ENCODE measurements around the gene SMIM23. TPM values are rescaled to one million over a fixed set of nuclear protein-coding genes. Genes with fewer than 3 reads are reported as not detected.

The SMIM23 gene
- total RNA-seq, 1 donor from 2014 or later = not detected

- Mint-ChIP-seq H3K36me3 (ENCODE audit: low read depth) (no peaks in the 10 kb centered on the region), H3K4me1 (ENCODE audit: low read depth) (no peaks in the 10 kb centered on the region), H3K27ac (no peak overlapping the region), H3K27me3 (ENCODE audit: insufficient read depth) (peaks cover 14% of the 10 kb centered on the region), H3K9me3 (no peaks in the 10 kb centered on the region), H3K4me3 (no peak overlapping the region)
- intact Hi-C loops (cut with micrococcal nuclease) = no loop called here
- no peak for DNase-seq (ENCODE audit: low spot score)
These were observed 23.3 kb downstream of the SMIM23 start for GRCh38 chr5:171808951-171809350.

GRCh38 chr5:171810227-171810626 lies 24.6 kb downstream of the SMIM23 start:
- H3K9me3 Mint-ChIP-seq = no peaks in the 10 kb centered on the region
- no peaks in the 10 kb centered on the region for H3K4me1 Mint-ChIP-seq (ENCODE audit: low read depth)

GRCh38 chr5:171813270-171813669 lies 27.7 kb downstream of the SMIM23 start:
- intact Hi-C loops (cut with micrococcal nuclease) = no loop called here
- Mint-ChIP-seq H3K9me3 (no peaks in the 10 kb centered on the region), H3K36me3 (ENCODE audit: low read depth) (no peaks in the 10 kb centered on the region), H3K4me1 (ENCODE audit: low read depth) (no peaks in the 10 kb centered on the region), H3K4me3 (no peak overlapping the region), H3K27me3 (ENCODE audit: insufficient read depth) (peaks cover 3% of the 10 kb centered on the region), H3K27ac (no peak overlapping the region)
- DNase-seq (ENCODE audit: low spot score) = no peak

More at GRCh38 chr5:171810227-171810626, 24.6 kb downstream of the SMIM23 start:
- no peak for DNase-seq (ENCODE audit: low spot score)
- Mint-ChIP-seq H3K36me3 (ENCODE audit: low read depth) (no peaks in the 10 kb centered on the region), H3K4me3 (no peak overlapping the region), H3K27ac (no peak overlapping the region), H3K27me3 (ENCODE audit: insufficient read depth) (peaks cover 15% of the 10 kb centered on the region)
- intact Hi-C loops (cut with micrococcal nuclease) = no loop called here

GRCh38 chr5:171813813-171814490 lies 28.3 kb downstream of the SMIM23 start:
- Mint-ChIP-seq H3K36me3 (ENCODE audit: low read depth) (no peaks in the 10 kb centered on the region), H3K9me3 (no peaks in the 10 kb centered on the region), H3K27ac (no peak overlapping the region), H3K4me1 (ENCODE audit: low read depth) (no peaks in the 10 kb centered on the region), H3K27me3 (ENCODE audit: insufficient read depth) (peaks cover 3% of the 10 kb centered on the region), H3K4me3 (no peak overlapping the region)
- no peak for DNase-seq (ENCODE audit: low spot score)
- intact Hi-C loops (cut with micrococcal nuclease) = no loop called here

DNA sequence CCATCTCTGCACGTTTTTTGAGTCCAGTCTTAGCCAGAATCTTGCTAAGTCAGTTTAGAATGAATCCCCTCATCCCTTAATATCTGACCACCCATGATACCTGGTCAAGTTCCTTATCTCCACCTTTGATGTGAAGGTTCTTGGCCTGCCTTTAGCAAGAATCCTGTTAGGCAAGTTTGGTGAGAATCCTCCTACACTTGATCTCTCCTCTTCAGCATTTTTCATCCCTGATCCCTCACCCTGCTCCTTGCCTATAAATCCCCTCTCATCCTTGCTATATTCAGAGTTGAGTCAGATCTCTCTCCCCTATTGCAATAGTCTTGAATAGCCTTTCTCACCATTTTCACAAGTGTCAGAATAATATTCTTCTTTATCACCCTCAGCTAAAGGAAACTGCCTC lies 31.0 kb downstream of the SMIM23 start:
- Mint-ChIP-seq H3K9me3 (no peaks in the 10 kb centered on the region), H3K36me3 (ENCODE audit: low read depth) (no peaks in the 10 kb centered on the region)
- intact Hi-C loops (cut with micrococcal nuclease) = no loop called here

GRCh38 chr5:171820561-171820960 lies 34.9 kb downstream of the SMIM23 start:
- Mint-ChIP-seq H3K27ac (no peak overlapping the region), H3K9me3 (no peaks in the 10 kb centered on the region), H3K27me3 (ENCODE audit: insufficient read depth) (peaks cover 4% of the 10 kb centered on the region), H3K4me1 (ENCODE audit: low read depth) (no peaks in the 10 kb centered on the region), H3K4me3 (no peak overlapping the region), H3K36me3 (ENCODE audit: low read depth) (no peaks in the 10 kb centered on the region)
- DNase-seq (ENCODE audit: low spot score) = no peak
- intact Hi-C loops (cut with micrococcal nuclease) = no loop called here

More for the DNA sequence above, 31.0 kb downstream of the SMIM23 start:
- no peaks in the 10 kb centered on the region for H3K4me1 Mint-ChIP-seq (ENCODE audit: low read depth)
- DNase-seq (ENCODE audit: low spot score) = no peak
- H3K27ac Mint-ChIP-seq = no peak overlapping the region
- H3K4me3 Mint-ChIP-seq = no peak overlapping the region
- peaks cover 3% of the 10 kb centered on the region for H3K27me3 Mint-ChIP-seq (ENCODE audit: insufficient read depth)

DNA sequence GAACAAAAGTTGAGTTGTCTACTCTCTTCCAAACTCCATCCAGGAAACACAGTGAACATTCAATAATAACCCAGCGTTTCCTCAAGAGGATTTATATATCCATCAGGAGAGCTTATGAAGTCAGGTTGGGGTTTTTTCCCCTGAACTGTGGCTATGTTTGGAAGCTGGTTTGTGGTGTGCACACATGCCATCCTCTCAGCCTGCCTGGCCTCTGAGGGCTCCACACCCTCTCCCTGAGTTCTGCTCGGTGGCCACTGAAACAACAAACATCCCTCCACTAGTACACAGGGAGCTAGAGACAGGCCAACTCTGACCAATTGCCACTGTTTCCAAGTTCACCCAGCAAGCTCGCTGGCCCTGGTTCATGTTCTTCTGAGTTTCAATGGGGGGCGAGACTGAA lies 35.7 kb downstream of the SMIM23 start:
- DNase-seq (ENCODE audit: low spot score) = no peak
- intact Hi-C loops (cut with micrococcal nuclease) = no loop called here
- Mint-ChIP-seq H3K27me3 (ENCODE audit: insufficient read depth) (peaks cover 6% of the 10 kb centered on the region), H3K27ac (no peak overlapping the region), H3K4me1 (ENCODE audit: low read depth) (no peaks in the 10 kb centered on the region), H3K36me3 (ENCODE audit: low read depth) (no peaks in the 10 kb centered on the region), H3K9me3 (no peaks in the 10 kb centered on the region), H3K4me3 (no peak overlapping the region)

GRCh38 chr5:171823269-171823668 lies 37.7 kb downstream of the SMIM23 start:
- DNase-seq (ENCODE audit: low spot score) = no peak
- Mint-ChIP-seq H3K4me3 (no peak overlapping the region), H3K9me3 (no peaks in the 10 kb centered on the region), H3K27ac (no peak overlapping the region), H3K27me3 (ENCODE audit: insufficient read depth) (peaks cover 6% of the 10 kb centered on the region), H3K4me1 (ENCODE audit: low read depth) (no peaks in the 10 kb centered on the region), H3K36me3 (ENCODE audit: low read depth) (no peaks in the 10 kb centered on the region)
- intact Hi-C loops (cut with micrococcal nuclease) = no loop called here

DNA sequence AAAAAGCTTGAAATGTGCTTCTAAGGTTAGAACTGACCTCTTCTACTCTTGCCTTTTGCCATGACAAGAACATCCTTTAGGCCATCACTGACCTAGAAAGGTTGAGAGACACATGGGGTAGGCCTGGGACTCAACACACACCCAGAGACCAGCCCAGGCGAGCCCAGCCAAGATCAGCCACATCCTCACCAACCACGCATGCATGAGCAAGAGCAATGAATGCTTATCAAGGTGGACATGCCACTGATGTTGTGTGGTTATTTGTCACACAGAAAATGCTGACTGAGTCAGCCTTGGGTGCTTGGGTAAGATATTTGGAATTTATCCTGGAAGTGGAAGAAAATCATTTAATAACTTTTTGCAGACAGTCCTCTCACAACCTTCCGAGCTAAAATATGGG lies 39.4 kb downstream of the SMIM23 start:
- no peak for DNase-seq (ENCODE audit: low spot score)
- no peak overlapping the region for H3K4me3 Mint-ChIP-seq
- no peaks in the 10 kb centered on the region for H3K4me1 Mint-ChIP-seq (ENCODE audit: low read depth)
- H3K9me3 Mint-ChIP-seq = no peaks in the 10 kb centered on the region
- peaks cover 6% of the 10 kb centered on the region for H3K27me3 Mint-ChIP-seq (ENCODE audit: insufficient read depth)
- intact Hi-C loops (cut with micrococcal nuclease) = no loop called here
- H3K36me3 Mint-ChIP-seq (ENCODE audit: low read depth) = no peaks in the 10 kb centered on the region
- no peak overlapping the region for H3K27ac Mint-ChIP-seq

- DNase-seq (ENCODE audit: low spot score) = no peak
- intact Hi-C loops (cut with micrococcal nuclease) = no loop called here
- no peaks in the 10 kb centered on the region for H3K36me3 Mint-ChIP-seq (ENCODE audit: low read depth)
- H3K9me3 Mint-ChIP-seq = no peaks in the 10 kb centered on the region
- peaks cover 6% of the 10 kb centered on the region for H3K27me3 Mint-ChIP-seq (ENCODE audit: insufficient read depth)
- no peak overlapping the region for H3K27ac Mint-ChIP-seq
- H3K4me1 Mint-ChIP-seq (ENCODE audit: low read depth) = no peaks in the 10 kb centered on the region
- no peak overlapping the region for H3K4me3 Mint-ChIP-seq
These were observed 40.5 kb downstream of the SMIM23 start for GRCh38 chr5:171826132-171826531.

GRCh38 chr5:171827162-171827561 lies 41.5 kb downstream of the SMIM23 start:
- H3K4me3 Mint-ChIP-seq = no peak overlapping the region
- intact Hi-C loops (cut with micrococcal nuclease) = no loop called here
- no peak overlapping the region for H3K27ac Mint-ChIP-seq
- no peaks in the 10 kb centered on the region for H3K9me3 Mint-ChIP-seq
- peaks cover 6% of the 10 kb centered on the region for H3K27me3 Mint-ChIP-seq (ENCODE audit: insufficient read depth)
- H3K36me3 Mint-ChIP-seq (ENCODE audit: low read depth) = no peaks in the 10 kb centered on the region
- no peaks in the 10 kb centered on the region for H3K4me1 Mint-ChIP-seq (ENCODE audit: low read depth)
- no peak for DNase-seq (ENCODE audit: low spot score)

GRCh38 chr5:171830686-171831085 lies 45.1 kb downstream of the SMIM23 start:
- H3K9me3 Mint-ChIP-seq = no peaks in the 10 kb centered on the region

DNA sequence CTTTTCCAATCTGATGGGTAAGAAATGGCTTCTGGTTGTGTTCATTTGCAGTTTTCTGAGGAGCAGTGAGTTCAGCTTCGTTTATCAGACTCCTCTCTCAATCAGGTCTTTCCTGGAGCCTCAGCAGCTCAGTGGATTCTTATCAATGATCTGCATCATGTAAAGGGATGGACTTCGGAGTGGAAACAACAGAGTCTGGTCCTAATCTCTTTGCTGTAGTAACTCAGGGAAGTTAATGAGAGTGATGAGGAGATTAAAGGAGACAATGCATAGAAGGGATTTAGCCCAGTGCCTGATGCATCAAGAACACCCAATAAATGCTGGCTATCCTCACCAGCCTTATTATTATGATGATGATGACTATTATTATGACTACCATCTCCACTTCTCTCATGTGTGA lies 47.2 kb downstream of the SMIM23 start:
- Mint-ChIP-seq H3K36me3 (ENCODE audit: low read depth) (no peaks in the 10 kb centered on the region), H3K27me3 (ENCODE audit: insufficient read depth) (peaks cover 2% of the 10 kb centered on the region), H3K4me3 (no peak overlapping the region), H3K9me3 (no peaks in the 10 kb centered on the region), H3K27ac (no peak overlapping the region), H3K4me1 (ENCODE audit: low read depth) (no peaks in the 10 kb centered on the region)
- intact Hi-C loops (cut with micrococcal nuclease) = no loop called here
- DNase-seq (ENCODE audit: low spot score) = no peak

More at GRCh38 chr5:171830686-171831085, 45.1 kb downstream of the SMIM23 start:
- Mint-ChIP-seq H3K27ac (no peak overlapping the region), H3K4me1 (ENCODE audit: low read depth) (no peaks in the 10 kb centered on the region), H3K27me3 (ENCODE audit: insufficient read depth) (peaks cover 3% of the 10 kb centered on the region), H3K4me3 (no peak overlapping the region), H3K36me3 (ENCODE audit: low read depth) (no peaks in the 10 kb centered on the region)
- intact Hi-C loops (cut with micrococcal nuclease) = no loop called here
- no peak for DNase-seq (ENCODE audit: low spot score)

GRCh38 chr5:171834461-171834860 lies 48.8 kb downstream of the SMIM23 start:
- H3K27ac Mint-ChIP-seq = no peak overlapping the region
- intact Hi-C loops (cut with micrococcal nuclease) = no loop called here
- peaks cover 2% of the 10 kb centered on the region for H3K27me3 Mint-ChIP-seq (ENCODE audit: insufficient read depth)
- H3K36me3 Mint-ChIP-seq (ENCODE audit: low read depth) = no peaks in the 10 kb centered on the region
- no peaks in the 10 kb centered on the region for H3K9me3 Mint-ChIP-seq
- no peaks in the 10 kb centered on the region for H3K4me1 Mint-ChIP-seq (ENCODE audit: low read depth)
- no peak for DNase-seq (ENCODE audit: low spot score)
- H3K4me3 Mint-ChIP-seq = no peak overlapping the region
